ENCODE data around the gene LRRC2.
"Not testable (repeated sequence)": the region's sequence is repeated elsewhere in the genome, so short reads cannot be mapped to it uniquely, and the experiment has no call there.

LRRC2 gene

DNA sequence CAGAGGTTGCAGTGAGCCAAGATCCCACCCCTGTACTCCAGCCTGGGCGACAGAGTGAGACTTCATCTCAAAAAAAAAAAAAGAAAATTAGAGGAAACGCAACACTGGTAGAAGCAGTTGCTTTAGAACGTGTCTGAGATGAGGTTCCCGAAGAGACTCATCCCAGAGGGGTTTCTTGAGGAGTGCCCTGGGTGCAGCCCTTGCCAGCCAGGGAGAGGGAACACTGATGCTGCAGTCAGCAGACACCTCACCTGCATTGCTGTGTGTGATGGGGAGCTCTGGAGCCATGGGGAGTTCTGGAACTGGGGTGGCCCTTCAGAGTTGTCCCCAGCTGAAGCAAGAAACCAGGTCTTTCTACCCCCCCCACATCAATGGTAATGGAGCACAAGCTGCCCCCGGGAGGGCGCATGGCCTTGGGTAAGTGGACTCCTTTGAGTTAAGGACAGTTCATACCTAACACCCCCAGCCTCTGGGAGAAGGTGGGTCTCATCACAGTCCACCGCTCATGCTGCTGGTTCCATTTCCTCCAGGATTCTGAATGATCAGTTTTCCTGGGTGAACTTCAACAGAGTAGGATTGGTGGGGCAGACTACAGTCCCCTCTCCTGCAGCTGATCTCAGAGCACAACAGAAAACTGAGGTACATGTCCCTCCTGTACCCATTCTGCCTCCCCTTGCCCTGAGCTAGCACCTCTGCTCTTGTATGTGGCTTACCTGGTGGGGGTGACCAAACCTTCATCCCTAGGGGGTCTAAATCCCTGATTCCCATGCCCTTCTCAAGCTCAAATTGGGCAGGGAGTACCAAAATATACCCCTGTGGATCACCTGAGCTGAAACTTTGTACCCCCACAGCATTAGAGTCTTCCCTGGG is 18.7 kb upstream of the LRRC2 start:
- no peak for DNase-seq (ENCODE audit: low read depth)

DNA sequence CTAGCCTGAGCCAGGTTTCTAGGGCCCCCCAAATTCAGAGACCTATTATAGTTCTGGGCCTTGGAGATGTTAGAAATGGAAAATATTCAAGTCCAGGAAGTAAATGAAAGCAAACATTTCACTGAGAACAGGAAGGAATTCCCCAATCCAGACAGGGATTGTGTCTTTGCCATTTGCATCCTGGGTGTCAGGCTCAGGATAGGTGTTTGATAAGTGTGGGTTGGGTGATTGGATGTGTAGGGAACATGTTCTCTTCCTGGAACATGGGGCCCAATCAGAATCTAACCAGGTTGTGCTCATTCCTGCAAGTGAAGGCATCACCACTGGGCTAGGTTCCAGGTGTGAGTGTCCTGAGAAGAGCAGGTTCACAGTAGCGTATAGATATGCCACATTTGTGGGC is 14.6 kb upstream of the LRRC2 start:
- no peak for DNase-seq (ENCODE audit: low read depth)

DNA sequence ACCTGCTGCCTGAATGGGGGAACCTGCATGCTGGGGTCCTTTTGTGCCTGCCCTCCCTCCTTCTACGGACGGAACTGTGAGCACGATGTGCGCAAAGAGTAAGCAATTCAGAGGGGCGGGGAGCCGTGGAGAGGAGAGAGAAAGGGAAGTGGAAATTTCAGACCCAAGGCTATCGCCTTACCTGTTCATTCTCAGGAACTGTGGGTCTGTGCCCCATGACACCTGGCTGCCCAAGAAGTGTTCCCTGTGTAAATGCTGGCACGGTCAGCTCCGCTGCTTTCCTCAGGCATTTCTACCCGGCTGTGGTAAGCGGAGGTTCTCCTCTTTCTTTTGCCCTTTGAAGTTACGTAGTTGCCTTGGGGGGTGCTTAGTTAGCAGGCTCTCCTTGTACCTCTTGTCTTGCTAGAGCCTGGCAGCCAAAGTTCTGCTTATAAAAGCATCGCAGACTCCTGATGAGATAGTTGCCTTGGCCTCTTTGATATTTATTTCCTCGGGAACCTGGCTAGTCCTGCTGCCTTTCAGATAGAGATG is 13.7 kb upstream of the LRRC2 start:
- DNase-seq (ENCODE audit: low read depth): no peak

- DNase-seq (ENCODE audit: low read depth): no peak
These were observed 13.1 kb upstream of the LRRC2 start for GRCh38 chr3:46578973-46579755.

DNA sequence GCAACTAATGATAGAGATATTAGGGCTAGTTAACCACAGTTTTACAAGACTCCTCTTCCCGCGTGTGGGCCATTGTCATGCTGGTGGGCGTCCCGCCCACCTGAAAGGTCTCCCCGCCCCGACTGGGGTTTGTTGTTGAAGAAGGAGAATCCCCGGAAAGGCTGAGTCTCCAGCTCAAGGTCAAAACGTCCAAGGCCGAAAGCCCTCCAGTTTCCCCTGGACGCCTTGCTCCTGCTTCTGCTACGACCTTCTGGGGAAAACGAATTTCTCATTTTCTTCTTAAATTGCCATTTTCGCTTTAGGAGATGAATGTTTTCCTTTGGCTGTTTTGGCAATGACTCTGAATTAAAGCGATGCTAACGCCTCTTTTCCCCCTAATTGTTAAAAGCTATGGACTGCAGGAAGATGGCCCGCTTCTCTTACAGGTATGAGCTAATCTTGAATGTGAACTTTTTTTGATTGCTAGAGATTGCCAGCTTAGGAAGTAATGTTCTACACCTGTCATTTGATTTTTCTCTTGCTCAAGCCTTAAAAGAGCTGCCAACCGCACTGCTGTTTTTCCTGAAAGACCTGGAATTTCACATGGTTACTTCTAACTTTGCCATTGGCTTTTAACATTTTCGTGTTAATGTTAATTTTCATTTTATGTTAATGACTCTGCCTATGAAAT is 11.6 kb upstream of the LRRC2 start:
- DNase-seq (ENCODE audit: low read depth): not testable (repeated sequence)

- DNase-seq (ENCODE audit: low read depth): no peak
These were observed 10.8 kb upstream of the LRRC2 start for GRCh38 chr3:46576879-46577278.

- DNase-seq (ENCODE audit: low read depth): no peak
These were observed 10.3 kb upstream of the LRRC2 start for GRCh38 chr3:46576386-46576785.

DNA sequence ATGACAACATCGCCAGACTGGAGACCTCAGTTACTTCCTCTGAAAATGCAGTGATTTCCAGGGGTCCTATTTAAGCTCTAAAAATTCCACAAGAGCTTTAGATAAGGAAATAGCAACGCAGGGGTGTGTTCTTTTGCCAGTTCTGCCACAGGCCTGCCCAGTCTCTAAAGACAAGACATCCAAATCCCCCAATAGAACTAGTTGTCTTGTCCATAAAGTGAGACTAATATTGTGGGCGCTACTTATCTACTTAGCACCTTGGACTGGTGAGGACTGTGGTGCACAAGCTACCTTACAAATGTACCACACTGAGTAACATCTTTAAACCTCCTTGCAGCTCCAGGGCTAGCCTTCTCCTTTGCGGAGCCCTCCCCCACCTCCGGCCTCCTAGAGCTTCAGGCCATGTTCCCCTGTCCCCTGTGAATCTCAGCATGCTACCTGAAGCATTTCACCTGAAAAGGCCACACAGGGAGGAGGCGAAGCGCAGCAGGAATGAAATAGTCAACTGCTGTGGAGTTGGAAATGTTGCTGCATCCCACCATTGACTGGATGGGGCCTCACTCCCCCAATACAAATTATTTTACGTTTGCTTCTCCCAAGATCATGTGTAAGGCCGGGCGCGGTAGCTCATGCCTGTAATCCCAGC is 9.6 kb upstream of the LRRC2 start:
- no peak for DNase-seq (ENCODE audit: low read depth)

DNA sequence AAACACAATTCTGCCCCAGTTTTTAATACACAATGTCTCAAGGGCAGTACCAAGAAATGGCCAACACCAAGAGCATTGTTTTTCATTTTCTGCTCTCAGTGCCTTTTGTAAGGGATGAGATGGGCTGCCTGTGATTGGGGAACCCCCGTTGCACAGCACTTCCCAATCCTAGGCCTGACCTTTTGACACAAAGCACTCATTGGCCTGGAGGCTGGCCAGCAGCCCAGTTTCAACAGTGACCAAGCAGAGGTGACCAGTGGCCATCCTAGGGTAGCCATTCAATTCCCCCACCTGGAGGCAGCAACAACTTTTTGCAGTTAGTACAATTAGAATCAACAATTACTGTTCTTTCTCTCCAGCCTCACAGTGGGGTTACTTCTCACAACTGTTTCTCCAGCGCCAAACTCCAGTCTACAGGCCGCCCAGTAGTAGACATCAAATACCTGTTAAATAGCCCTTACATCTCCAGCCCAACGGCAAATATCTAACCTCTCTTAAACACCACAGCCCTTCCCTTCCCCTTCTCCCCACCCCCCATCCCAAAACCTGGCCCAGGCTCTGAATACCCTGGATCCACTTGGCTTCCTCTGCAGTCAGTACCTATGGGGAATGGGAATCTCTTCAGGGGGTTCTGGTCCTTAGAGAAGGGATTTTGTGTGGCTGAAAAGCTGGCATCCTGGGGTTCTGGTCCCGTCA is 8.9 kb upstream of the LRRC2 start:
- no peak for DNase-seq (ENCODE audit: low read depth)

DNA sequence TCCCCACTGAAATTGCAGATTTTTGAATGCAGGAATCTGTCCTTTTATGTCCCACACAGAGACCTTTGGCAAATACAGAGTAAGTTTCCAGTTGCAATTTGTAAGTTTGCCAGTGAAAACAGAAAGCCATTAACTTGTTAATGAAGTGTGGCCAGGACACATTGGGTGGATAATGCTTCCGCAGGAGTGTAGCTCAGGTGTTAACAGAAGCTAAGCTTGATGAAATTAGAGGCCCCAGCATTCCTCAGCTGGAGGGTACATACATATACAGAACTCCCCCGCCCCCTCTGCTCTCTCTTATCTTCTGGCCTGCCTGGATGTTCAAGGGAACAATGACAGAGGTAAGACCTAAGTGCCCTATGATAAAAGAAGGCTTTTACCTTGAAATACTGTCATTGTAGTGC is 8.1 kb upstream of the LRRC2 start:
- no peak for DNase-seq (ENCODE audit: low read depth)

DNA sequence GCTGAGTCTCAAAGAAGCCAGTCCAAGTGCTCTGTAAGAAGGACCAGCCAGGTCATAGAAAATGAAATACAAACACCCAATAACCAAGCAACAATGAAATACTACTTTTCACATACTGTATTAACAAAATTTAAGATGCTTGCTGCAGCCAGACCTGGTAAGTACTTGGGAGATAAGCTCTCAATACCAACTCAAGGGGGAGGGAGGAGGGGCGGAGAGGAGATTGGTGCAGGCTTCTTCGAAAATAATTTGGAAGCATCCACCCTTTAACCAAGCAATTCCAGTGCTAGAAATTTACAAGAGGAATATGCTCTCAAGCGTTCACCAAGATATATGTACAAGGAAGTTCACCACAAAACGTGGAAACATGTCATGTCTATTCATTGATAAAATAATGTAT is 7.6 kb upstream of the LRRC2 start:
- no peak for DNase-seq (ENCODE audit: low read depth)

DNA sequence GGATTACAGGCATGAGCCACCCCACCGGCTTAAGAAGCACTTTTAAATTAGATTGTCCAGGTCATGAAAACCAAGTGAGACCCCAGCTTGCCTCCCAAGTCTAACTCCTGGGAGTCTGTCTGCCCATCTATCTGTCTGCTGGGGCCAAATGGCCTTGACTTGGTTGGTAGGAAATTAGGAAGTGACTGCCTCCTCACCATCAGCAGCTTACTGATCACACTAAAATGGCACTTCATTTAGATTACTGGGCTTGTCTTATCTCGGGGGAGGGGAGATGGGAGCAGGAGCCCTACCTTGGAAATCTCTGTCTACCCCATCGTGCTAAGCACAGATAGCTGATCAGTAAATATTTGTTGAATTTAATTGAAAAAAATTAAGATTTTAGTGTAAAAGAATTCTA is 5.6 kb upstream of the LRRC2 start:
- DNase-seq (ENCODE audit: low read depth): no peak

- no peak for DNase-seq (ENCODE audit: low read depth)
These were observed 479 bp downstream of the LRRC2 start for GRCh38 chr3:46565607-46566039.

GRCh38 chr3:46565077-46565476 is 1.0 kb downstream of the LRRC2 start:
- no peak for DNase-seq (ENCODE audit: low read depth)

- DNase-seq (ENCODE audit: low read depth): no peak
These were observed 1.7 kb downstream of the LRRC2 start for GRCh38 chr3:46564190-46565021.

DNA sequence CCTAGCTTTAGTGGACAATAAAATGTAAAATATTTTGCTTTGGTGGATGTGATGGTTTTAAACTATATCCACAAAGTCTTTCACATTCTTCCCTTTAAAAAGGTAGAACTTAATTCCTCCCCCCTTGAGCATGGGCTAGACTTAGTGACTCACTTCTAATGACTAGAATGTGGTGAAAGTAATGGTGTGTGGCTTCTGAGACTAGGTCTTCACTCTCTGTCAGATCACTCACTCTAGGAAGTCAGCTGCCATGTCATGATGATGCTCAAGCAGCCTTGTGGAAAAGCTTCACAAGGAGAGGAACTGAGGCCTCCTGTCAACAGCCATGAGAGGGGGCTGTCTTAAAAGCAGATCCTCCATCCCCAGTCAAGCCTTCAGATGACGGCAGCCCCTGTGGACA is 4.2 kb downstream of the LRRC2 start:
- DNase-seq (ENCODE audit: low read depth): no peak

- no peak for DNase-seq (ENCODE audit: low read depth)
These were observed 4.6 kb downstream of the LRRC2 start for GRCh38 chr3:46561511-46561910.

- no peak for DNase-seq (ENCODE audit: low read depth)
These were observed 6.9 kb downstream of the LRRC2 start for GRCh38 chr3:46559091-46559704.

DNA sequence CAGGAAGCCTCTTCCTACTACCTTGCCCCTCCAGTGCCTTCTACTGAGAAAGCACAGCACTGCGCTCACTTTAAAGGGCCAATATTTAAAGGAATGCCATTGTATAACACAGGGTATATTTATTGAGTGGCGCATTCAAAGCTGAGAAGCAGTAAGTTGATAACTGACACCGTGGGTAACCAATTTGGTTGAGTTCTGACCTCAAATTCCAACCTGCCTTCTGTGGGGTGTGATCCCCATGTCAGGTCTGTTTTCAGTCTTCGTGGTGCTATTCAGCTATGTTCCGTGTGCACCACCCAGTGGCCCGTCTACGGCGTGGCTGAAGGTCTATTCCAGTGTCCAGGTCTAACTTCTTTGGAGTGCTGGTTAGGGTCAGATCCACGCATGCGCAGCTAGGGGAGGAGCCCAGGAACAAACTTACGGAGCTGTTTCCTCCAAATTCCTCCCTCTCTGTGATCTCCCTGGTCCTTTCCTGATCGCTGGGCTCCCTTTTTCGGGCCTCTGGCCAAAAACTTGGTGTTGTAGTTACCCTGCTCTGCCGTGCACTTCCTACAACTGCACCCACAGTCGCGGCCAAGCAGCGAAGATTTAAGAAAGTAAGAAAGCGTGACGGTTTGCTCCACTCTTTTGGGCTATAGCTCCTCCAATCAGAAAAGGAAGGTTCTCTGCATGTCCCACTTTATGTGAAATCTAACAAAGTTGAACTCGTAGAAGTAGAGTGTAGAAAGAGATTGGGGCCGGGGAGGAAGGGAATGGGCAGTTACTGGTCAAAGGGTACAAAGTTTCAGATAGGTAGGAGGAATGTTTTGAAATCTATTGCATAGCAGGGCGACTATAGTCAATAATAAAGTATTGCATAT is 7.7 kb downstream of the LRRC2 start:
- peak; percentile 47 for DNase-seq (ENCODE audit: low read depth)
